HG03175 (cell line): Measurements from ENCODE around the gene PTPRS.

Experiments
- ATAC-seq: cut with Tn5 transposase; IDR thresholded peaks from one replicate; pipeline ENCODE4 v1.9.1; 2021; ENCODE audit warnings: mild to moderate bottlenecking, moderate library complexity; ENCODE audit not compliant: unreplicated experiment

Gene PTPRS

DNA sequence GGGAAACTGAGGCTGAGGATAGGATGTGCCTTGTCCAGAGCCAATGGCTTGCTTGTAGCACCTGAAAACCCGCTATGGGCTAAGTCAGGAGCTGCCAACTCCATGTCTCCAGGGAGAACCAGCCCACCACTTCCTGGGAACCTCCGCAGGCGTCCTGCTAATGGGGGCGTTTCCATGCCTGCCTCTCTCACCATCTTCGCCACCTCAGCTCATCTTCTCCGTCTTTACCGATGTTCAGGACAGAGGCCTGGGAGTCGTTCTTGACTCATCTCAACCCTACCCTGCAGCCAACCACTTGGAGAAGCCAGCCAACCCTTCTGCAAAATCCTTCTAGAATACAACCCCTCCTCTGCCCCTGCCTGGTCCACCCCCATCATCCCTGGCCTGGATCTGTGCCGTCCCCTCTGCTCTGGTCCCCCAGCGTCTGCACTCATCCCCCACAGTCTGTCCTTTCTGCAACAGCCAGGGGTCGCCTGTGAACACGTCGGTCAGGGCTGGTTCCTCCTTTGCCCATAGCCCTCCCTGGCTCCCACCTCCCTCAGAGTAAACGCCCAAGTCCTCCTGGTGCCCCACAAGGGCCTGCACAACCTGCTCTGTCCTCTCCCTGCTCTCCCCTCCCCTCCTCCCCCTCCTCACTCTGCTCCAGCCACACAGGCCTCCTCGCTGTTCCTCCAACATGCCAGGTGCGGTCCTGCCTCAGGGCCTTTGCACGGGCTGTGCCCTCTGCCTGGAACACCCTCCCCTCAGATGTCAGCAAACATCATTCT, 31.0 kb downstream of the PTPRS start:
- no peak for ATAC-seq

DNA sequence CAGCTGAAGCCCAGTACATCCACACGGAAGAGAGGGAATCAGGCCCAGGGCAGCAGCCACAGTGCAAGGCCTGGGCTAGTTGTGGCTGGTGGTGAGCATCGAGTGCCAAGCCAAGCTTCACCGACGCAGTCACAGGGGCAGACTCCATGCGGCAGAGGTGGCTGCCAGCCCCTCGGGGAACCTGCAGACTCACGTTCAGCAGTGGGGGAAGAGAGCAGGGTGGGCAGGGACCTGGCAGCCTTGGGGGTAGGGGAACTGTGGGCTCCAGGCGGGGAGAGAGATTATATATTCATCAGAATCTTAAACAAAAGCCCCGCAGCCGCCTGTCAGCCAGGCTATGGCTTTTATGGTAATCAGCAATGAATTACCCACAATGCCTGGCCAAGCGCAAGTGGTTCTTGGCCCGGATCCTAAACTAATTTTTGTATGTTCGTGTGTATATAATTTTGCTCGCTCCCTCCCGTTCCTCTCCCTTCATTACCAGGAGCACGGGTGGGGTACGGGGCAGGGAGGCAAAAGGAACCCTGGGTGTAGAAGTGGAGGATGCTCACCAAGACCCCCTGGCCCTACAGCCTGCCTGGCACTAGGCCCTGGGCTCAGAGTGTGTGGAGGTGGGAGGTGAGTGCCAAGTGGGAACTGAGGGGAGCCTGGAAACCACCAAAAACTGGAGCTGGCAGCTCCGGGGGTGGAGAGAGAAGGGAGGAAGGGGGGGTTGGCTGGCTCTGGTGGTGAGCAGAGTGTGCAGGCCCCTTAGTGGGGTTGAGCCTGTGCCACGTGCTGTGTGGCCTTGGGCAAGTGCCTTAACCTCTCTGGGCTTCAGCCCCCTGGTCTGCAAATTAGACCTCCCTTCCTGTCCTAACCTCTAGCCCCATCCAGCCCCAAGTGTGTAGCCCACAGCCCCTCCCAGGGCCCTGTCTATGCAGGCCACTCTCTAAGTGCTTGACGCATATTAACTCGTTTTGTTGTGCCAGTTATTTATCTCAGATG, 31.9 kb downstream of the PTPRS start:
- ATAC-seq: no peak

DNA sequence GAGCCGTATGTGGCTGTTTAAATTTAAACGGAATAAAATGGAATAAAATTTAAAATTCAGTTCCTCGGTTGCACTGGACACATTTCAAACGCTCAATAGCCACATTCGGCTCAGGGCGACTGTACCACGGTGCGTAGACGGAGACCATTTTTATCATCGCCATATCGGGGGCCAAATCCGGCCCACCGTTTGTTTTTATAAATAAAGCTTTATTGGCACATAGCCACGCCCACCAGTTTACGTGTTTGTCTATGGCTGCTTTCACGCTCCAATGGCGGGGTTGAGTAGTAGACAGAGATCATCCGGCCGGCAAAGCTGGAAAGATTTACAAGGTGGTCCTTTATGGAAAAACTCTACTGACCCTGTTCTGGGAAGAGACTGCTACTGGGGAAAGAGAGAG, 33.0 kb downstream of the PTPRS start:
- no peak for ATAC-seq

DNA sequence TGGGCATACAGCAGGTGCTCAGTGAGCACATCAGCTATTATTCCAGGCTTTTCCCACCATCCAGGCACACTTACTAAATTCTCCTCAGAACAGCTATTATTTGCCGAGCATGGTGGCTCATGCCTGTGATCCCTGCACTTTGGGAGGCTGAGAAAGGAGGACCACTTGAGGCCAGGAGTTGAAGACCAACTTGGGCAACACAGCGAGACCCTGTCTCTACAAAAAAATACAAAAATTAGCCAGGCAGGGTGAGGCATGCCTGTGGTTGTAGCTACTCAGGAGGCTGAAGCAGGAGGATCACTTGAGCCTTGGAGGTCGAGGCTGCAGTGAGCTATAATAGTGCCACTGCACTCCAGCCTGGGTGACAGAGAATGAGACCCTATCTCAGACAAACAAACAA, 35.4 kb downstream of the PTPRS start:
- no peak for ATAC-seq

DNA sequence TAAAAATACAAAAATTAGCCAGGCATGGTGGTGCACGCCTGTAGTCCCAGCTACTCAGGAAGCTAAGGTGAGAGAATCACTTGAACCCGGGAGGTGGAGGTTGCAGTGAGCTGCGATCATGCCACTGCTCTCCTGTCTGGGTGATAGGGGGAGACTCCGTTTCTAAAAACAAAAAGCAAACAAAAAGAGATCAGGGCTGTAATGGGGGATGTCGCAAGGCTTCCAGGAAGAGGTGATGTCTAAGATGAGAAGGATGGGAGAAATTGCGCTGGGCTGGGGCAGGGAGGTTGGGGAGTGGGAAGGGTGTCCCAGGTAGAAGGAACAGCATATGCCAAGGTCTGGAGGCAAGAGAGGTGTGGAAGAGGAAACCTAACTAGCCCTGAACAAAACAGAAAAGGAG, 36.1 kb downstream of the PTPRS start:
- ATAC-seq: no peak

DNA sequence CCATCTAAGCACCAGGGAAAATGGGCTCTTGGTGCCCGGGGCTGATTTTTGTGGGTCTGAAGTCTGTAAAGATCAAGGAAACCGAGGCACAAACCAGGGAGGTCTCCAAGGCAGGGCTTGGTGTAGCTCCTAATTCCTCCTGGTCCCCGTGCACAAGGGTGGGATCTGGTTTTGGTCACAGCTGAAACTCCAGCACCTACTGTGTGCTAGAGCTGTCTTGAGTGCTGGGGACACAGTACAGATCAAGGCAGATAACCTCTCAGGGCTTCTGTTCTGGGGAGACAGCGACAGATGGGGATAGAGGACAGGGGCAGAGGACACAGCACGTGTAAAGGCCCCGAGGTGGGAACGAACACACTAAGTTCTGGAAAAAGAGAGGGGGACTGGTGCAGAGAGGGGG, 37.4 kb downstream of the PTPRS start:
- ATAC-seq: no peak

DNA sequence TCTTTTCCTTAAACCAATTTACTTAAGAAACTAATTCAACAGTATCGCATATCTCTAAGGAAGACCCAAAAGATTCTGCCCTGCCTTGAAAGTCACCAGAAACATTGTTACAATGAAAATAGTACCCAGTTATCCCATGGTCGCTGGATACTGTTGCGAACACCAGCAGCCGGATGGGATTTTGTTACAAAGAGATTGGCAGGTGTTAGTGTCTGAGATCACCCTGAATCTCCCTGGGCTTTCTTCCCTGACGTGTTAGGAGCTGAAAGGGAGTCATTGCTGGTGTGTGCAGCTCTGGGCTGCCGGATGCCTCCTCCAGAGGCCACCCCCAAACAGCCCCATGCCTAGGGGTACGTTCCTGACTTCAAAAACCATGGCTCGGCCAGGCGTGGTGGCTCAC, 38.2 kb downstream of the PTPRS start:
- no peak for ATAC-seq

DNA sequence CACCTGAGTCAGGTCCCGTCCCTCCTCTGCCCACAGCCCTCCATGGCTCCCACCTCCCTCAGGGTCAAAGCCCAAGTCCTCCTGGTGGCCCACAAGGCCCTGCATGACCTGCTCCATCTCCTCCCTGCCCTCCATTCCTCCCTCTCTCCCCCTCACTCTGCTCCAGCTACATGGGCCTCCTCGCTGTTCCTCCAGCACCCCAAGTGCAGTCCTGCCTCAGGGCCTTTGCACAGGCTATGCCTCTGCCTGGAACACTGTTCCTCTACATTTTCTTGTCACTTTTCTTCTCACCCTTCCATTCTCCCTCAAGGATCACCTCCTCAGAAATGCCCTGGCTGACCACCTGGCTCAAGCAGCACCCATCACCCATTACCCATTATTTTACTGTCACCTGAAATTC, 41.5 kb downstream of the PTPRS start:
- no peak for ATAC-seq

DNA sequence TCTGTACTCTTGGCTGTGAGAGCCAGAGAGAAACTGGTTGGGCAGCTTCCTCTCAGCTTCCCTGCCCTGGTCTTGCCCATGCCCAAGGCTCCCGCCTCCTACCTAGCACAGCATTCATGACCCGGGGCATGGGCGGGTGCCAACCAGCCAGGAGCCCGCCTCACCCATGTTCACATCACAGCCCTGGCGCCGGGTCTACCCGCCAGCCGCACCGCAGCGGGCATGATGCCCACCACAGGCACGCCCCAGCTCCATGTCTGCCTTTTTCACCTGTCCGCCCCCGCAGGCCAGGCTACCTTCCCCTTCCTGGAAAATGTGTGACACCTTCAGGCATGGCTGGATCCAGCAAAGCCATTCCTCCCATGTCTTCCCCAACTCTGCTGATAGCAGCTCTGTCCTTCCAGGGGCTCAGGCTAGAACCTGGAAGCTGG, 42.1 kb downstream of the PTPRS start:
- ATAC-seq: no peak

DNA sequence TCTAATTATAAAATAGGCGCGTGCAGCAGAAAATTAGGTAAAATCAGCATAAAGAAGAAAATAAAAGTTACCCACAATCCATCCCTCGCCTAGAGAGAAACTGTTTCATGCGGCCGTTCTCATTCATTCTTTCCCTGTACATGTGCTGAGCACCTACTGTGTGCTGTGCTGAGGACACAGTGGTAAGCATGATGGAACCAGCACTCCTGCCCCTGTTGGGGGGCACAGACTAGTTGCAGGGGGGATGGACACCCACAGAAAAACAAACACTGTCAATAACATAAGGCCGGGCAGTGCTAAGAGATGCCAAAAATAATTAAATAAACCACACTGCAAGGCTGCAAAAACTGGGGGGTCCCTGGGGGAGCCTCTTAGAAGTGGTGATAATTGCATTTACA, 43.3 kb downstream of the PTPRS start:
- no peak for ATAC-seq

DNA sequence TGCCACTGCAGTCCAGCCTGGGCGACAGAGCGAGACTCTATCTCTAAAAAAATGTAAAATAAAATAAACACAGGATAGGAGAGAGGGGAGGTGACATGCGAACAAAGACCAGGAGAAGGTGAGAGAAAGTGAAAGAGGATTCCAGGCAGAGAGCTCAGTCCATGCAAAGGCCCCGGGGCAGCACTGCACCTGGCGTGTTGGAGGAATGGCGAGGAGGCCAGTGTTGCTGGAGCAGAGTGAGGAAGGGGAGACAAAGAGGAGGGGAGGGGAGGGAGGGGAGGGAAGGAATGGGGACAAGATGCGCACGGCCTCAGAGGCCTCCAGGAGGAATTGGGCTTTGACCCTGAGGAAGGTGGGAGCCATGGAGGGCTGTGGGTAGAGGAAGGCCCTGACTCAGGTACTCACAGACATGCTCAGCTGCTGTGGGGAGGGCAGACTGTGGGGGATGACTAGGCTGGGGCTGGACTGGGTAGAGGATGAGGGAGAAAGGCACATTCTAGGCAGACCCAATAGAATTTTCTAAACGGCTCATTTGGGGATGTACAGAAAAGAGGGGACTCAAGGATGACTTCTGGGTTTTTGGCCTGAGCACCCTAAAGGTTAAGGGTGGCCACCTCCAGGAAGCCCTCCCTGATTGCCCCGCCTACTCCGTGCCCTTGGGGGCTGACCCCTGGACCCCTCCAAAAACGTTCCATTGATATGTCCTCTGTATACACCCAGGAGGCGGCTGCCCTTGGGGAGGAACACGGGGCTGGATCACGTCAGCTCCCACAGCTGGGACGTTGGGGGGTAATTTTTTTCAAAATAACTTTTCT, 43.9 kb downstream of the PTPRS start:
- ATAC-seq: no peak

DNA sequence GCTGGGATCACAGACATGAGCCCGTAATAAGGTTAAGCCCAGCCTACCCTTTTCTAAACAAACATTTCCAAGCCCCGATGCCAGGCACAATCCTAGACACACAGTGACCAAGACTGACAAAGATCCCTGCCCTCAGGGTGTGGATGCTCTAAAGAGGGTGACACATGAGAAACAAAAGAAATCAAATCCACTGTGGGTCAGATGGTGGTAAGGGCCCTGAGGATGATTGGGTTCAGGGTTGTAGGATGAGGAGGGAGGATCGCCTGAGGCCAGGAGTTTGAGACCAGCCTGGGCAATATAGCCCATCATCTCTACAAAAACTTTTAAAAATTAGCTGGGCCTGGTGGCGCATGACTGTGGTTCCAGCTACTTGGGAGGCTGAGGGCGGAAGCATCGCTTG, 44.6 kb downstream of the PTPRS start:
- ATAC-seq: no peak

DNA sequence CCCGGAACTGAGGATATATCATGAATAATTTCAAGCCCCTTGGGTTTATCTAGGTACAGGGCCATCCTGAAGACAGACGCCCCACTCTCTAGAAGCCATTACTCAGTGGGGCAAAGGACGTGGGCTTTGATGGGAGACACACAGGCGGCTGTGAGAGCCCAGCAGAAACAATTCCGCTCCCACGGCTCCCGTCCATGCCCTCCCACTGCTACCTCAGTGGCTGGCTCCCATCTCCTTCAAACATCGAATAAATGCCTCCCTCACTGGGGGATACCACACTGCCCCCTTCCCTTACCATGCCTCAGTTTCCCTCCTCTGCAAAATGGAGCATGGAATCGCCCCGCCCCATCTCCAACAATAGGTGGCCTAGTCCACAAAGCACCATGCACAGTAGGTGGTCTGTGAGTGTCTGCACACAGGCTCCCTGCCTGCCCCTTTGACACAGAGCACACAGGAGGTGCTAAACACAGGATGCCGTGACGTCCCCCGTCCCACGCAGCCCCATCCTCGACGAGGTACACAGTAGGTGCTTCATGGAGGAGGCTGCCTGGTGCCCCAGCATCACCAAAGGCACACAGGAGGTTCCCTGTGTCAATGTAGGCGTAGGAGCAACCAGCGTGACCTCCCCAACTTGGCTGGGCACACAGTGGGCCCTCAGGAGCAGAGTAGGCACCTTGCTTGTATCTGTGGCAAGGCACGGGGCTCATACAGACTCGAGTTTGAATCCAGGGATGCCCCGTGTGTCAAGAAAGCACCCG, 46.0 kb downstream of the PTPRS start:
- ATAC-seq: no peak

DNA sequence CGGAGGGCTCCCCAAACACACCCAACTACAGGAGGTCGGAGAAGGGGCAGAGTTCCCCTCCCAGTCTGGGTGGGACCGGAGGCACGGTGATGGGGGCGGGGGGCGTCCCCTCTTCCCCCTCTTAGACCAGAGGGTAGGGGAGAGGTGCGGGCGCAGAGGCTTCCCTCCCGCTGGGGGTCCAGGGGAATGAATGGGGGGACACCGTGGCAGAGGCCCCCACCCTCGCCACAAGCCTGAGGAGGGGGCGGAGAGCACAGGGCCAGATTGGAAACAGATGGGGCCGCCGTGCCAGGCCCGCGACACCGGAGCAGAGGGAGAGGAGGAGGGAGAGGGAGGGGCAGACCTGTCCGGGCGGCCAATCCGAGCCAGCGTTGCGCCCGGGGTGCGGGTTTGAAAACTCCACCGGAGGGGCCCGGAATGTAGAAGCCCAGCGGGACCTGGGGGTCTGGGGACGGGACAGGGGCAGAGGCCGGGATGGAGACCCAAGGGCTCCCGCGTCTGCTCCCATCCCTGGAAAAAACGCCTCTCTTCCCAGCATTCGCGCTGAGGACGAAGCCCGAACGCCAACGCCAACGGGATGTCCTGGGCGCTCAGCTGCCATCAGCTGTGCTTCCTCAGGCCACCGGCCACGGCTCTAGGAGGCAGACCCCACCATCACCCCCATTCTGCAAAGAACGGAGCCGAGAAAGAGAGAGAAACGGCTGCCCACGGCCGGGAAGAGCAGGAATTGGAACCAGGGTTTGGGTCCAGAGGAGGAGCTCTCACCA, 46.8 kb downstream of the PTPRS start:
- ATAC-seq: no peak

DNA sequence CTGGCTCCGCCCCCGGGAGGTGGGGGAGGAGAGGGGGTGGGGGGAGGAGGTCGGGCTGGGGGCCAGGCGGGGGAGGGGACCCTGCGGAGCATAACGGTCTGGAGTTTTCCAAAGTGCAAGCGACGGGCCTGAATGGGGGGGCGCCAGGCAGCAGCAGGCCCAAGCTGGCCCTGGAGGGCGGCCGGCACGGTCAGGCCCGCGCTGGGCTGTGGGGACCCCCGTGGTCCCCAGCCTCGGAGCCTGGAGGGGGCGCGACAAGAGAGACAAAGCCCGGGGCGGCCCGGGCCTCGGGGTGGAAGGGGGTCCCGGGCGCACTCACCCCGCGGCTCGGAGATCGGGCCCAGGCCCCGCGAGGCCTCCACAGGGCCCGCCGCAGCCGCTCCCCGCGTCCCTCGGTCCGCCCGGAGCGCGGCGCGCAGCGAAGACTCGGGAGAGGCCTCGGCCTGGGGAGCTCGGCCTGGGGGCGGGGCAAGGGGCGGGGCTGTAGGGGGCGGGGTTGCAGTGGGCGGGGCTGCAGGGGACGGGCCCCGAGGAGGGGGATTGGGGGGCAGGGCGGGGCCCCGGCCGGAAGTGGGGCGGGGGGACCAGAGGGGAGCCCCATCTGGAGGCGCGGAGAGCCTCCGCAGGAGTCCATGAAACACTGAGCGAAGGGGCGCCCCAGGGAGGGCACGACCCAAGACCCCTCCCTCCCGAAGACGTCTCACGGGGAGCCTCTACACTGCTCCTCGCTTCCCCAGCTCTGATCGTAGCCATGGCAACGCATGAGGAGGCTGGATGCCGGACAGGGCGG, 47.6 kb downstream of the PTPRS start:
- no peak for ATAC-seq

DNA sequence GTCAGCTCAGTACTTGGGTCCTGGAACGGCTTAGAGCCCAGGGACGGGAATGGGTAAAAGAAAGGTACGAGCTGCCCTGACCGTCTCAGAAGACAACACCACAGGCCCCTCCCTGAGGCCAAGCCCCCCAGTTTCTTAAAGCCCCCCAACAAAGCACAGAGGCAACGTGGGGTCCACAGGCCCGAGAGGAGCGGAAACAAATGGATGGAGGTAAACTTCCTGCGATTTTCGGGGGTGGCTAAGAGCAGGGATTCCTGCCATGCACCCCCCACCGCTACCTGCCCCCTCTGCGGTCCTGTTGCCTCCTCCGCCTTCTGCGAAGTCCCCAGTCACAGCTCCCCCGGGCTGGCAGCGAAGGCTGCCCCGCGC, 48.2 kb downstream of the PTPRS start:
- ATAC-seq: no peak

DNA sequence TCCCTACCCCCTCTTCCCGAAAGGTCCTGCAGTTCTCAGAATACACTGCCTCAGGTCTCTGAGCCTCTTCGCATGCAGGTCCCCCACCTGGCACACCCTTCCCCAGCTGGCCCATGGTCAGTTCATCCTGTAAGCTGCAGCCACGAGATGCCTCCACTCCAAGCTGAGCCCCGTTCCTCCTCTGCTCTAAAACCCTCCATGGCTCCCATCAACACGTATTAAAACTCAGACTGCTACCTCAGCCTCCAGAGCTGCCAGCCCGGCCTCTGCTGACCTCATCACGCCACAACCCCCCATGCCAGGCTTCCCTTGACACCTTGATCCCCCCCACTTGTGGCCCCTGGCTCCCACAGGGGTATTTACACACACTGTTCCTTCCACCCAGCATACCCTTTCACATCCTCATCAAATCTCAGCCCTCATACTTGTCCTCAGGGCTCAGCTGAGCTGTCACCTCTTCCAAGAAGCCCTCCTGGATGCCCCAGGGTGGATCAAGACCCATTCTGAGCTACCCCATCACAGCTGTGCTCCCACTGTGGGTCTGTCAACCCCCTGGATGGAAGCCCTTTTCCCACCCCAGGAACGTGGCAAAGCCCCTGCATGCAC, 48.9 kb downstream of the PTPRS start:
- ATAC-seq: no peak
